ENCODE results near the gene SHC2. TPM values are rescaled to one million over a fixed set of nuclear protein-coding genes. Genes with fewer than 3 reads are reported as not detected.

SHC2 gene
- total and polyA plus RNA-seq, 2 of the 13 experiments (the other 11 are each of a cell fraction or from before 2014, with no cell fraction given) = 9.0 to 18.3 TPM

DNA sequence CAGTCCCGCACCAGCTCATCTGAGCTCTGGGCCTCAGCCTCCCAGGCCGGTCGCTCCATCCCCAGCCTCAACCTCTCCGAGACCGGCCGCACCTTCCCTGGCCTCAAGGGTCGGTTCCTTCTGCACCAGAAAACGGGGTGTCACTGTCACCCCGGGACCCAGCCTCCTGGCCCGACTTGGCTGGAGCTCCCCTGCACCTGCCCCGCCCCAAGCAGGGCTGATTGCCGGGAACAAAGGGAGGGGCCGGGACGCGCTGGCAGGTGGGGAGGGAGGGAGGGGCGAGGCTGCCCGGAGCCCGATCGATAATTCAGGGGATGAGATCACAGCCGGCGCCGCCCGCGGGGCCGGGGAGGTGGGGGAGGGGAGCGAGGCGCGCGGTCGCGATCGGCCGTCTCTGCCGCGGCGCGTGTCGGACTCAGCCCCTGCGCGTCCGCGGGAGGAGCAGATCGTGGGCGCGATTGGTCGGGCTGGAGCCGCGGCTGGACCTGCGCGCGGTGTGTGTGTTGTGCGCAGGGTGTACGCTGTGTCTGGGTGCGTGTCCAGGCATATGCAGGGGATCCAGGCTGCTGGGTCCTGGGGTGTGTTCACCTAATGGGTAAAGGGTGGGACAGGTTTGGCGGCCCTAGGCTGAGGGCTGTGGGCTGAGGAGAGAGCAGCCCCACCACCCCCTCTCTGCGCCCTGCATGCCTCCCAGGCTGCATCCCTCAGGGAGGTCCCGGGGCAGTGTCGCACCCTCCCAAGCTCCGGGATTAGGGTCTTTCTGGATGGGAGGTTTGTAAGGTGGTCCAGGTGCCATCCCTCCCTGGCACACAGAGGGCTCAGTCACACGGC is 1.1 kb upstream of the SHC2 start (continued):
- TF ChIP-seq RAD51 (IDR thresholded peaks at IDR 0.05; ENCODE audit: borderline replicate concordance) (no peak), RARG (CRISPR knock-in tag; IDR thresholded peaks at IDR 0.05; ENCODE audit: low read depth) (no peak), SRSF4 (IDR thresholded peaks at IDR 0.05; ENCODE audit: low read depth, low read length, poor library complexity, severe bottlenecking) (no peak), ATAD3A (CRISPR knock-in tag; IDR thresholded peaks at IDR 0.05) (no peak), SP2 (CRISPR knock-in tag; IDR thresholded peaks at IDR 0.05) (no peak), AHR (CRISPR knock-in tag; IDR thresholded peaks at IDR 0.05) (no peak), MAFG (CRISPR knock-in tag; IDR thresholded peaks at IDR 0.05) (no peak), ZNF224 (CRISPR knock-in tag; IDR thresholded peaks at IDR 0.05) (no peak), HDAC6 (IDR thresholded peaks at IDR 0.05; ENCODE audit: low read depth, low read length) (no peak), ZNF850 (CRISPR knock-in tag; conservative IDR thresholded peaks at IDR 0.05) (no peak), ELF4 (CRISPR knock-in tag; IDR thresholded peaks at IDR 0.05; ENCODE audit: borderline replicate concordance) (no peak), KAT8 (CRISPR knock-in tag; IDR thresholded peaks at IDR 0.05) (0 out of 2 replicates have a peak, but pooled peaks have one; percentile 29), RBAK (CRISPR knock-in tag; IDR thresholded peaks at IDR 0.05) (no peak), ZNF567 (CRISPR knock-in tag; IDR thresholded peaks at IDR 0.05; ENCODE audit: borderline replicate concordance) (no peak), ATF7 (IDR thresholded peaks at IDR 0.05) (peak; percentile 8; the same call in 1 of the 2 replicates), ATF7 (CRISPR knock-in tag; IDR thresholded peaks at IDR 0.05) (peak; percentile 96), SOX5 (CRISPR knock-in tag; IDR thresholded peaks at IDR 0.05; ENCODE audit: borderline replicate concordance) (peak; percentile 76), NFYB (CRISPR knock-in tag; IDR thresholded peaks at IDR 0.05) (no peak)
- TF ChIP-seq, protein P1, sequence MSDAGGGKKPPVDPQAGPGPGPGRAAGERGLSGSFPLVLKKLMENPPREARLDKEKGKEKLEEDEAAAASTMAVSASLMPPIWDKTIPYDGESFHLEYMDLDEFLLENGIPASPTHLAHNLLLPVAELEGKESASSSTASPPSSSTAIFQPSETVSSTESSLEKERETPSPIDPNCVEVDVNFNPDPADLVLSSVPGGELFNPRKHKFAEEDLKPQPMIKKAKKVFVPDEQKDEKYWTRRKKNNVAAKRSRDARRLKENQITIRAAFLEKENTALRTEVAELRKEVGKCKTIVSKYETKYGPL (CRISPR knock-in tag; IDR thresholded peaks at IDR 0.05) = no peak
- TF ChIP-seq, protein P2, sequence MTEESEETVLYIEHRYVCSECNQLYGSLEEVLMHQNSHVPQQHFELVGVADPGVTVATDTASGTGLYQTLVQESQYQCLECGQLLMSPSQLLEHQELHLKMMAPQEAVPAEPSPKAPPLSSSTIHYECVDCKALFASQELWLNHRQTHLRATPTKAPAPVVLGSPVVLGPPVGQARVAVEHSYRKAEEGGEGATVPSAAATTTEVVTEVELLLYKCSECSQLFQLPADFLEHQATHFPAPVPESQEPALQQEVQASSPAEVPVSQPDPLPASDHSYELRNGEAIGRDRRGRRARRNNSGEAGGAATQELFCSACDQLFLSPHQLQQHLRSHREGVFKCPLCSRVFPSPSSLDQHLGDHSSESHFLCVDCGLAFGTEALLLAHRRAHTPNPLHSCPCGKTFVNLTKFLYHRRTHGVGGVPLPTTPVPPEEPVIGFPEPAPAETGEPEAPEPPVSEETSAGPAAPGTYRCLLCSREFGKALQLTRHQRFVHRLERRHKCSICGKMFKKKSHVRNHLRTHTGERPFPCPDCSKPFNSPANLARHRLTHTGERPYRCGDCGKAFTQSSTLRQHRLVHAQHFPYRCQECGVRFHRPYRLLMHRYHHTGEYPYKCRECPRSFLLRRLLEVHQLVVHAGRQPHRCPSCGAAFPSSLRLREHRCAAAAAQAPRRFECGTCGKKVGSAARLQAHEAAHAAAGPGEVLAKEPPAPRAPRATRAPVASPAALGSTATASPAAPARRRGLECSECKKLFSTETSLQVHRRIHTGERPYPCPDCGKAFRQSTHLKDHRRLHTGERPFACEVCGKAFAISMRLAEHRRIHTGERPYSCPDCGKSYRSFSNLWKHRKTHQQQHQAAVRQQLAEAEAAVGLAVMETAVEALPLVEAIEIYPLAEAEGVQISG (CRISPR knock-in tag; IDR thresholded peaks at IDR 0.05) = peak; percentile 79
- TF ChIP-seq, protein P3, sequence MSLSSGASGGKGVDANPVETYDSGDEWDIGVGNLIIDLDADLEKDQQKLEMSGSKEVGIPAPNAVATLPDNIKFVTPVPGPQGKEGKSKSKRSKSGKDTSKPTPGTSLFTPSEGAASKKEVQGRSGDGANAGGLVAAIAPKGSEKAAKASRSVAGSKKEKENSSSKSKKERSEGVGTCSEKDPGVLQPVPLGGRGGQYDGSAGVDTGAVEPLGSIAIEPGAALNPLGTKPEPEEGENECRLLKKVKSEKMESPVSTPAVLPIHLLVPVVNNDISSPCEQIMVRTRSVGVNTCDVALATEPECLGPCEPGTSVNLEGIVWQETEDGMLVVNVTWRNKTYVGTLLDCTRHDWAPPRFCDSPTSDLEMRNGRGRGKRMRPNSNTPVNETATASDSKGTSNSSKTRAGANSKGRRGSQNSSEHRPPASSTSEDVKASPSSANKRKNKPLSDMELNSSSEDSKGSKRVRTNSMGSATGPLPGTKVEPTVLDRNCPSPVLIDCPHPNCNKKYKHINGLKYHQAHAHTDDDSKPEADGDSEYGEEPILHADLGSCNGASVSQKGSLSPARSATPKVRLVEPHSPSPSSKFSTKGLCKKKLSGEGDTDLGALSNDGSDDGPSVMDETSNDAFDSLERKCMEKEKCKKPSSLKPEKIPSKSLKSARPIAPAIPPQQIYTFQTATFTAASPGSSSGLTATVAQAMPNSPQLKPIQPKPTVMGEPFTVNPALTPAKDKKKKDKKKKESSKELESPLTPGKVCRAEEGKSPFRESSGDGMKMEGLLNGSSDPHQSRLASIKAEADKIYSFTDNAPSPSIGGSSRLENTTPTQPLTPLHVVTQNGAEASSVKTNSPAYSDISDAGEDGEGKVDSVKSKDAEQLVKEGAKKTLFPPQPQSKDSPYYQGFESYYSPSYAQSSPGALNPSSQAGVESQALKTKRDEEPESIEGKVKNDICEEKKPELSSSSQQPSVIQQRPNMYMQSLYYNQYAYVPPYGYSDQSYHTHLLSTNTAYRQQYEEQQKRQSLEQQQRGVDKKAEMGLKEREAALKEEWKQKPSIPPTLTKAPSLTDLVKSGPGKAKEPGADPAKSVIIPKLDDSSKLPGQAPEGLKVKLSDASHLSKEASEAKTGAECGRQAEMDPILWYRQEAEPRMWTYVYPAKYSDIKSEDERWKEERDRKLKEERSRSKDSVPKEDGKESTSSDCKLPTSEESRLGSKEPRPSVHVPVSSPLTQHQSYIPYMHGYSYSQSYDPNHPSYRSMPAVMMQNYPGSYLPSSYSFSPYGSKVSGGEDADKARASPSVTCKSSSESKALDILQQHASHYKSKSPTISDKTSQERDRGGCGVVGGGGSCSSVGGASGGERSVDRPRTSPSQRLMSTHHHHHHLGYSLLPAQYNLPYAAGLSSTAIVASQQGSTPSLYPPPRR (CRISPR knock-in tag; IDR thresholded peaks at IDR 0.05; ENCODE audit: borderline replicate concordance) = peak; percentile 77
